Measurements from ENCODE around the gene CHTF8. TPM values are rescaled to one million over a fixed set of nuclear protein-coding genes. Genes with fewer than 3 reads are reported as not detected.

Gene CHTF8
- total RNA-seq, 1 experiment from 2014 or later, result 107 TPM

GRCh38 chr16:69100071-69100691 is 32.2 kb downstream of the CHTF8 start:
- intact Hi-C loops (cut with micrococcal nuclease), result no loop called here
- no peaks in the 10 kb centered on the region for H3K27me3 Mint-ChIP-seq (ENCODE audit: insufficient read depth, unreplicated experiment)
- no peaks in the 10 kb centered on the region for H3K9me3 Mint-ChIP-seq (ENCODE audit: unreplicated experiment)
- no peak overlapping the region for H3K4me3 Mint-ChIP-seq (ENCODE audit: unreplicated experiment)
- POLR2A ChIA-PET, result interaction anchor here (0.6 to 1.5 kb wide), 4 partner anchors 14 to 185 kb away, joined by 3 to 4 read pairs (median 3); no protein-coding TSS in a partner anchor
- H3K36me3 Mint-ChIP-seq (ENCODE audit: insufficient read depth, unreplicated experiment), result peaks cover 6% of the 10 kb centered on the region
- no TSS peak for BruUV-seq (replicated peaks)
- CTCF ChIA-PET, result interaction anchor here (0.5 to 2.4 kb wide), 4 partner anchors 14 to 259 kb away, joined by 3 to 8 read pairs (median 5); no protein-coding TSS in a partner anchor
- peaks cover 10% of the 10 kb centered on the region for H3K4me1 Mint-ChIP-seq (ENCODE audit: insufficient read depth, unreplicated experiment)
- H3K27ac Mint-ChIP-seq (ENCODE audit: low read depth, unreplicated experiment), result no peak overlapping the region
- no peak for TF ChIP-seq CTCF (IDR thresholded peaks at IDR 0.05; ENCODE audit: unreplicated experiment)
- DNase-seq (ENCODE audit: unreplicated experiment), result no peak

GRCh38 chr16:69095193-69095592 is 37.2 kb downstream of the CHTF8 start:
- no peak for DNase-seq (ENCODE audit: unreplicated experiment)
- Mint-ChIP-seq H3K9me3 (ENCODE audit: unreplicated experiment) (no peaks in the 10 kb centered on the region), H3K4me1 (ENCODE audit: insufficient read depth, unreplicated experiment) (no peaks in the 10 kb centered on the region), H3K4me3 (ENCODE audit: unreplicated experiment) (no peak overlapping the region), H3K36me3 (ENCODE audit: insufficient read depth, unreplicated experiment) (no peaks in the 10 kb centered on the region), H3K27me3 (ENCODE audit: insufficient read depth, unreplicated experiment) (no peaks in the 10 kb centered on the region), H3K27ac (ENCODE audit: low read depth, unreplicated experiment) (peak overlapping the region; percentile 50)
- intact Hi-C loops (cut with micrococcal nuclease), result no loop called here
- BruUV-seq (replicated peaks), result no TSS peak
- ChIA-PET POLR2A (no interaction called here), CTCF (interaction anchor here (0.6 to 0.8 kb wide), 3 partner anchors 10 to 193 kb away, joined by 3 to 5 read pairs (median 4); partner anchors contain the start of gene HAS3)
- TF ChIP-seq CTCF (IDR thresholded peaks at IDR 0.05; ENCODE audit: unreplicated experiment), result no peak

- DNase-seq (ENCODE audit: unreplicated experiment), result no peak
- TF ChIP-seq CTCF (IDR thresholded peaks at IDR 0.05; ENCODE audit: unreplicated experiment), result no peak
- Mint-ChIP-seq H3K36me3 (ENCODE audit: insufficient read depth, unreplicated experiment) (no peaks in the 10 kb centered on the region), H3K4me3 (ENCODE audit: unreplicated experiment) (no peak overlapping the region), H3K4me1 (ENCODE audit: insufficient read depth, unreplicated experiment) (no peaks in the 10 kb centered on the region), H3K27ac (ENCODE audit: low read depth, unreplicated experiment) (peak overlapping the region; percentile 50), H3K27me3 (ENCODE audit: insufficient read depth, unreplicated experiment) (no peaks in the 10 kb centered on the region), H3K9me3 (ENCODE audit: unreplicated experiment) (no peaks in the 10 kb centered on the region)
- no TSS peak for BruUV-seq (replicated peaks)
- intact Hi-C loops (cut with micrococcal nuclease), result no loop called here
- ChIA-PET CTCF (interaction anchor here (0.6 to 1.2 kb wide), 3 partner anchors 29 to 247 kb away, joined by 4 read pairs; no protein-coding TSS in a partner anchor), POLR2A (interaction anchor here (1.3 kb wide), 1 partner anchor 11 kb away, joined by 4 read pairs; the partner anchor contains the start of gene HAS3)
Observed at GRCh38 chr16:69094501-69094900, 37.9 kb downstream of the CHTF8 start.

GRCh38 chr16:69093974-69094373 is 38.4 kb downstream of the CHTF8 start:
- Mint-ChIP-seq H3K27ac (ENCODE audit: low read depth, unreplicated experiment) (no peak overlapping the region), H3K27me3 (ENCODE audit: insufficient read depth, unreplicated experiment) (no peaks in the 10 kb centered on the region), H3K36me3 (ENCODE audit: insufficient read depth, unreplicated experiment) (no peaks in the 10 kb centered on the region), H3K4me1 (ENCODE audit: insufficient read depth, unreplicated experiment) (no peaks in the 10 kb centered on the region), H3K9me3 (ENCODE audit: unreplicated experiment) (no peaks in the 10 kb centered on the region), H3K4me3 (ENCODE audit: unreplicated experiment) (no peak overlapping the region)
- intact Hi-C loops (cut with micrococcal nuclease), result no loop called here
- BruUV-seq (replicated peaks), result no TSS peak
- CTCF ChIA-PET, result interaction anchor here (1.0 to 1.2 kb wide), 2 partner anchors 192 to 247 kb away, joined by 4 read pairs; no protein-coding TSS in a partner anchor
- no peak for TF ChIP-seq CTCF (IDR thresholded peaks at IDR 0.05; ENCODE audit: unreplicated experiment)
- POLR2A ChIA-PET, result interaction anchor here (0.6 to 1.3 kb wide), 3 partner anchors 12 to 241 kb away, joined by 3 to 4 read pairs (median 3); partner anchors contain the start of gene HAS3
- no peak for DNase-seq (ENCODE audit: unreplicated experiment)
